Transverse colon (tissue), 4 donors: ENCODE results near the gene CCDC107.

ENCODE experiments used
- CTCF ChIP-seq, 5 experiments: fragments of 200-600 bp in 3 of 5; fragments of 450-650 bp in 2 of 5; sonication (generic) in 3 of 5; IDR thresholded peaks; 1 replicate in 2 of 5; 2 replicates in 3 of 5; pipeline ENCODE4 v1.5.1; 2016 to 2017; ENCODE audit warnings: antibody characterized with exemption in 5 of 5, inconsistent platforms in 3 of 5, mild to moderate bottlenecking in 2 of 5, moderate library complexity in 1 of 5
- EP300 ChIP-seq: sonication (generic); formaldehyde crosslinking; IDR thresholded peaks from one replicate; pipeline ENCODE4 v1.6.1; 2017; ENCODE audit warnings: antibody characterized with exemption, low read depth
- POLR2A ChIP-seq: fragments of 450-650 bp; IDR thresholded peaks from one replicate; pipeline ENCODE4 v1.6.1; 2016; ENCODE audit warnings: antibody characterized with exemption, mild to moderate bottlenecking, moderate library complexity
- POLR2AphosphoS5 ChIP-seq, 3 donors: sonication (generic); formaldehyde crosslinking; IDR thresholded peaks; one replicate each; pipeline ENCODE4 v1.6.1; 2016; ENCODE audit warnings: antibody characterized with exemption in 3 of 3

GRCh38 chr9:35661756-35662350 lies 3.8 kb downstream of the CCDC107 start:
- TF ChIP-seq EP300 = no peak
- no peak for TF ChIP-seq CTCF (IDR thresholded peaks at IDR 0.05)
- no peak for TF ChIP-seq POLR2A
- TF ChIP-seq POLR2AphosphoS5 (IDR thresholded peaks at IDR 0.05) = no peak
